GM18867 (cell line): ENCODE measurements around the gene PLVAP.

Source experiments
- ATAC-seq: cut with Tn5 transposase; IDR thresholded peaks from one replicate; pipeline ENCODE4 v1.9.1; 2021; ENCODE audit warnings: mild to moderate bottlenecking, moderate library complexity; ENCODE audit not compliant: unreplicated experiment

PLVAP gene

DNA sequence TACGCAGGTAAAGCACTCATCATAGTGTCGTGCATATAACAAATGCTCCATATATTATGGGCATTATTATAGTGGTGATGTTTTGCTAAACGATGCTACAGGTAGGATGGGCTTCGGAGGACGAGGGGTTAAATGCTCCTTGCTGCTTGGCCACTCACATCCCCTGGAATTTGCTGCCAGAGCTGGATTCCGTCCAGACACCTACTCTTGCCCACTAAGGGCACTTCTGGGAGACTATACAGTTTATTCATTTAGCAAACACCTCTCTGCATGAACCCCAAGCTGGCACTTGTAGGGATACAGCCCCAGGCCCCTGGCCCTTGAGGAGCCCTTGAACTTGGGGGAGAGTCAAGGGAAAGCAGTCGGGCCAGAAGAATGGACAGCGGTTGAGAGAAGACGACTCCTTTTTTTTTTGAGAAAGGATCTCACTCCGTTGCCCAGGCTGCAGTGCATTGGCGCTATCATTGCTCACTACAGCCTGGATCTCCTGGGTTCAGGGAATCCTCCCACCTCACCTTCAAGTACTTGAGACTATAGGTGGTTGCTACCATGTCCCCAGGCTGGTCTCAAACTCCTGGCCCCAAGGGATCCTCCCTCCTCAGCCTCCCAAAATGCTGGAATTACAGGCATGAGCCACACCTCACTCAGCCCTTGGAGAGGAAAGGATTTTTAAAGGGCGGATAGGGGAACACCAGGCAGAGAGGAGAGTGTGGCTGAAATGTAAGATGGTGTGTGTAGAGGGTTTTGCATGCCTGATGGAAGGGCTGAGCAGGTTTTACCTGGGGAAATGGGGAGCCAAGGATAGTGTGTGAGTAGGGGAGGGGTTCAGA, 72.5 kb downstream of the PLVAP start:
- ATAC-seq, result no peak

DNA sequence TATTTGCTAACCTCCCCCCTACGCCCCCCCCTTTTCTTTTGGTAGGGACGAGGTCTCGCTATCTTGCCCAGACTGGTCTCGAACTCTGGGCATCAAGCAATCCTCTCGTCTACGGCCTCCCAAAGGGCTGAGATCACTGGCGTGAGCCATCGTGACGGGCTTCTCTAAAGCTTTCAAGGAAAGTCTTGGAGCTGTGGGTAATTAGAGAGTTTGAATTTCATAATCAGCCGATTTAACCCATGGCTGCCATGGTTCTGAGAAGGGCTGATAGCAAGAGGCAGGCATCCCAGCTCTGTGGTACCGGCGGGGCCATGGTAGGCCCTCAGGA, 73.2 kb downstream of the PLVAP start:
- ATAC-seq, result no peak

DNA sequence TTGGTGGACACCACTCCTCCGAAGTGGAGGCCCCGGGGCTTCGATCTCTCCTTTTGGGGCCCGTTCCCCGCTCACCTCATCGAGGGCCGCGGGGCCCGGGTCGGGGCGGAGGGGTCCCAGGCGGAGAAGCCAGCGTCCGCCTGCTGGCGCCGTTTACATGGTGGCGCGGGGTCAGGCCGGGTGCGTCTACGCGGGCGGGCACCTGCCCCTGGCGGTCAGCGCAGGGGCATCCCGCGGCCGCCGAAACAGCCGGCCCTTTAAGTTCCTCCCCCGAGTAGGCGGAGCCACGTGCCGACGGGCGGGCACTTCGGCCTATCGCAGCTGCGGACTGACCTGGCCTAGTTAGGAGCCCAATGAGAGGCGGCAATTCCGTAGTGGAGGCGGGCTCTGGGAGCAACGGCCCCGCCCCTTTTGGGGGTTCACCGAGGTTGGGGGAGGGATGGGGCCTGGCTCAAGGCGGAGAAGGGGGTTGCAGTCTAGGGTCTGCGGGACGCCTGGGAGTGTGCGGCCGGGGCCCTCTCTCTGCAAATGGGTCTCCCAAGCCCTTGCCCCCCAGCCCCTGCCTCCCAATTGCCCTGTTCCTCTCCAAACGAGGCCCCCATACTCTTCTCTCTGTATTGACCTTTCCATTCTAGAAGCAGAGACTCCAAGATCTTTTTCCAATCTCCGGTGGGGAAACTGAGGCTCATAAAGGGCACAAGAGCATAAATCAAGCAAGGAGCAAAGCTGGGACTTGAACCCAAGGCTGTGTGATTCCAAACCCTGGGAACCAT, 73.8 kb downstream of the PLVAP start, which contains the start of gene ABHD8:
Gene ABHD8 (minus strand): TSS at position 259 of the 773 bp plus-strand sequence. CDS start 1,809 bp downstream, outside the sequence.
- peak; percentile 50 for ATAC-seq

DNA sequence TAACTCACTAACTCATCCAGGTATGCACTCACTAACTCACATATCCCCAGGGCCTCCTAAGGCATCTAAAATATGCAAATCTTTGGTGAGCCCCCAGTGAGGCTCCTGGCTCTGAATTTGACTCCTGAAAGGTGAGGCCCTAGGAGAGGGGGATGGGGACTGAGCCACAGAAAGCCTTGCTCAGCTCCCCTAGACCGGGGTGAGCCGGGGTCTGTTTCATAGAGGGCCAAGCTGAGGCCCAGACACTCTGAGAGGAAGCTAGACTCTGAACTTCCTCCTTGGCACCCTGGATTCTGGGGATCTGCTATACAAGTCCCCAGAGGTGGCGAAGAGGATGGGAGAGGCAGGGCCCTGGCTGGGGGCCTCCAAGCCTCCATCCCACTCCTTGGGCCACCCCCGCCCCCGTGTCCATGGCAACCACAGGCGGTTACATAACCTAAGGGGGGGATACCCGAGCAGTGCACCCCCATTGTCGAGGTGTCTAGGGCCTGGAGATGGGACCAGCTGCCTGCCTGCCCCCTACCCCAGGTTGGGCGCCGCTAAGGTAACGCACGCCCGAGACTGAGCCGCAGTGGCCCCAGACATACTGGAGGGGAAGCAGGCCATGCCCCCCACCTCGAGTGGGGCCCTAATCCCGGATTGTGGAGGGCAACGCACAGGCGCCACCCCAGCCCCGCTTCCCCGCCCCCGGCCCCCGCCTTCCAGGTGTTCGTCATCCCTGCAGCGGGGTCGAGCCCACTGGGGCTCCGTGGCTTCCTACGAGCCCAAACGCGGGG, 74.6 kb downstream of the PLVAP start:
- no peak for ATAC-seq
